ENCODE measurements around the gene CCDC148. TPM values are rescaled to one million over a fixed set of nuclear protein-coding genes. Genes with fewer than 3 reads are reported as not detected.

The CCDC148 gene
- total and polyA plus RNA-seq, 10 of the 15 experiments (the other 5 are each of a cell fraction or from before 2014, with no cell fraction given) = 0.07 to 0.30 (median 0.18) TPM; not detected in 7

GRCh38 chr2:158491072-158491471 is 34.5 kb upstream of the CCDC148 start:
- no peak overlapping the region for H3K4me2 ChIP-seq (ENCODE audit: control insufficient read depth, insufficient read depth)
- CTCF ChIA-PET = interaction anchor here (1.6 kb wide), 1 partner anchor 14 kb away, joined by 4 read pairs; no protein-coding TSS in a partner anchor
- H3K4me3 ChIP-seq = no peak overlapping the region
- WGBS (ENCODE audit: insufficient coverage, insufficient replicate concordance, low lambda C conversion rate, missing lambda C conversion rate) = 97% methylated on average over 4 of the region's 4 CpGs
- POLR2A ChIA-PET = no interaction called here
- no peak for DNase-seq (ENCODE audit: low read depth, low spot score)
- ATAC-seq = no peak
- H3K36me3 ChIP-seq (ENCODE audit: control insufficient read depth in 2 of 2, insufficient read depth in 2 of 2, low read length in 1 of 2) = no peaks in the 10 kb centered on the region
- FAIRE-seq = no peak
- TF ChIP-seq ZNF24 (IDR thresholded peaks at IDR 0.05) = no peak
- TF ChIP-seq SKIL (IDR thresholded peaks at IDR 0.05; ENCODE audit: low read depth, poor library complexity, severe bottlenecking) = no peak
- no peak for TF ChIP-seq FOS (IDR thresholded peaks at IDR 0.05; ENCODE audit: borderline replicate concordance, extremely low read depth, insufficient read length)
- TF ChIP-seq IRF4 (IDR thresholded peaks at IDR 0.05; ENCODE audit: low read depth, low read length) = no peak
- no peak for TF ChIP-seq JUND (IDR thresholded peaks at IDR 0.05; ENCODE audit: low read depth, low read length)
- no peak for TF ChIP-seq IKZF2 (IDR thresholded peaks at IDR 0.05)
- TF ChIP-seq MYB (IDR thresholded peaks at IDR 0.05; ENCODE audit: borderline replicate concordance, low read depth, low read length) = no peak
- no peak for TF ChIP-seq CHD4 (IDR thresholded peaks at IDR 0.05)
- no peak overlapping the region for H3K27ac ChIP-seq (ENCODE audit: control insufficient read depth, insufficient read depth)
- no peaks in the 10 kb centered on the region; the same call in 1 of the 2 replicates for H4K20me1 ChIP-seq (ENCODE audit: control insufficient read depth, insufficient read depth)
- in situ Hi-C loops (cut with MboI) = no loop called here
- RAD21 ChIA-PET (ENCODE audit: unreplicated experiment) = no interaction called here
- H3K4me1 ChIP-seq (ENCODE audit: control insufficient read depth, insufficient read depth, low read length) = no peaks in the 10 kb centered on the region
- H3K9me3 ChIP-seq (replicated peaks; ENCODE audit: control insufficient read depth, insufficient read depth, low read length) = no peaks in the 10 kb centered on the region
- intact Hi-C loops (cut with micrococcal nuclease; ENCODE audit: unreplicated experiment) = loop anchor here (5.0 kb wide), 1 partner anchor 191 kb away; no protein-coding TSS in a partner anchor
- H3K9ac ChIP-seq (ENCODE audit: control insufficient read depth, insufficient read depth, low read length) = no peak overlapping the region
- BruUV-seq (replicated peaks) = no TSS peak
- no peaks in the 10 kb centered on the region for H3K27me3 ChIP-seq (replicated peaks in 1 of 2; ENCODE audit: control insufficient read depth in 2 of 2, insufficient read depth in 2 of 2, low read length in 1 of 2)
- SMC1A ChIA-PET (ENCODE audit: uncharacterized antibody, unreplicated experiment) = interaction anchor here (1.5 kb wide), 1 partner anchor 12 kb away, joined by 3 read pairs; no protein-coding TSS in a partner anchor
- H2AFZ ChIP-seq (ENCODE audit: control insufficient read depth, low read depth, low read length) = no peak overlapping the region
- H3K79me2 ChIP-seq (ENCODE audit: control insufficient read depth, insufficient read depth, low read length) = no peaks in the 10 kb centered on the region
